ENCODE measurements around the gene HTRA3. TPM values are rescaled to one million over a fixed set of nuclear protein-coding genes. Genes with fewer than 3 reads are reported as not detected.
A peak's percentile ranks its signal among the peaks of the same experiment; 100 is the strongest.

Gene HTRA3
- total and polyA plus RNA-seq, 2 experiments from 2014 or later: 1.3 to 3.6 TPM

DNA sequence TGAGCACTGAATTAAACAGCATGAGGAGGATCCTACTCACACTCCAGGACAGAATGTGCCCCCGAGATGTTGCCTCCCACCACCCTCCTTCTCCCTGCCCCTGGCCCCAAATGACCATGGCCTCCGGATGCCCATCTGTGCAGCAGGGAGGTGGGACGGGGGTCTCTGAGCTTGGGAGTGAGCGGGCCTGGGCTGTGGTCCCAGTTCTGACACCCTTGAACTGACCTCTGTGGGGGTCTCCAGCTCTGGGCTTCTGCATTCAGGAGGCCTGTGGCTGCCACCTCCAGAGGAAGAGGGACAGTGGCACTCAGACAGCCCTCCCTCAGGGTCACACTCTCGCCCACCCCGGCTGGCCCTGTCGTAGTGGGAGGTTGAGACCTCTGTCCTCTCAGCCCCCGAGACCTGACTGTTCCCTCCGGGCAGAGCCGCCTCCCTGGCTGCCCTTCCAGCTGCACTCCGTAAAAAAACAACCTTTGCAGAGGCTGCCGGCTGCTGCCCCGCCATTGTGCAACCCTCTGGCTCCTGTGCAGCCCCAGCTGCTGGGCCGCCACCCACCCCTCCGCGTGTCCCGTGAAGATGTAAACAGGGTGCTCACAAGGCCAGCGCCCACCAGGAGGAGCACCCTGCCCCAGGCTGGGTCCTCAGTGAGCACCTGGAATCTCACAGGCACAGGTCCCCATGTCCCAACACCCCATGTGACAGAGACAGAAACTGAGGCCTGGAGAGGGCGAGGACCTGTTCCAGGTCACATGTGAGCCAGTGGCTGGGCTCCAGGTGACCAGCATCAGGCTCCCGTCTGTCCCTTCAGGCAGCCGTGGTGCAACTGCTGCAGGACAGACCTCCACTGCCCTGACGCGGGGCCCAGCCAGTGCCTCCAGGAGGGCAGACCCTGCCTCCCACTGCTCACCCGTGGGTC is 39.6 kb downstream of the HTRA3 start:
- ATAC-seq (peak; percentile 14; the same call in 1 of the 3 replicates), DNase-seq (ENCODE audit: low spot score) (no peak)
- no peak overlapping the region for H3K4me2 ChIP-seq
- peaks cover 4% of the 10 kb centered on the region; the same call in 2 of the 3 replicates for H3K4me1 Mint-ChIP-seq
- H3K79me2 ChIP-seq (replicated peaks; ENCODE audit: insufficient read depth): no peaks in the 10 kb centered on the region
- H3K27me3 ChIP-seq (ENCODE audit: insufficient read depth): no peaks in the 10 kb centered on the region
- no peak overlapping the region for H3K27ac Mint-ChIP-seq
- no peaks in the 10 kb centered on the region for H3K36me3 Mint-ChIP-seq (ENCODE audit: low read depth)
- H3K27me3 Mint-ChIP-seq (ENCODE audit: insufficient read depth, low read depth, poor library complexity): peaks cover 16% of the 10 kb centered on the region
- H4K20me1 ChIP-seq (replicated peaks; ENCODE audit: insufficient read depth): no peaks in the 10 kb centered on the region
- H3K9me2 ChIP-seq (ENCODE audit: insufficient read depth): no peaks in the 10 kb centered on the region
- H3K4me3 ChIP-seq: no peak overlapping the region
- no peak overlapping the region for H3K4me3 Mint-ChIP-seq
- no peaks in the 10 kb centered on the region for H3K4me1 ChIP-seq (ENCODE audit: insufficient read depth)
- H3F3A ChIP-seq (replicated peaks; ENCODE audit: low read depth): no peaks in the 10 kb centered on the region
- peak; percentile 8 to 23; a peak in 2 of 4 replicates for TF ChIP-seq CTCF (conservative IDR thresholded peaks at IDR 0.05; ENCODE audit: low read depth in 2 of 2)
- TF ChIP-seq, protein P1, sequence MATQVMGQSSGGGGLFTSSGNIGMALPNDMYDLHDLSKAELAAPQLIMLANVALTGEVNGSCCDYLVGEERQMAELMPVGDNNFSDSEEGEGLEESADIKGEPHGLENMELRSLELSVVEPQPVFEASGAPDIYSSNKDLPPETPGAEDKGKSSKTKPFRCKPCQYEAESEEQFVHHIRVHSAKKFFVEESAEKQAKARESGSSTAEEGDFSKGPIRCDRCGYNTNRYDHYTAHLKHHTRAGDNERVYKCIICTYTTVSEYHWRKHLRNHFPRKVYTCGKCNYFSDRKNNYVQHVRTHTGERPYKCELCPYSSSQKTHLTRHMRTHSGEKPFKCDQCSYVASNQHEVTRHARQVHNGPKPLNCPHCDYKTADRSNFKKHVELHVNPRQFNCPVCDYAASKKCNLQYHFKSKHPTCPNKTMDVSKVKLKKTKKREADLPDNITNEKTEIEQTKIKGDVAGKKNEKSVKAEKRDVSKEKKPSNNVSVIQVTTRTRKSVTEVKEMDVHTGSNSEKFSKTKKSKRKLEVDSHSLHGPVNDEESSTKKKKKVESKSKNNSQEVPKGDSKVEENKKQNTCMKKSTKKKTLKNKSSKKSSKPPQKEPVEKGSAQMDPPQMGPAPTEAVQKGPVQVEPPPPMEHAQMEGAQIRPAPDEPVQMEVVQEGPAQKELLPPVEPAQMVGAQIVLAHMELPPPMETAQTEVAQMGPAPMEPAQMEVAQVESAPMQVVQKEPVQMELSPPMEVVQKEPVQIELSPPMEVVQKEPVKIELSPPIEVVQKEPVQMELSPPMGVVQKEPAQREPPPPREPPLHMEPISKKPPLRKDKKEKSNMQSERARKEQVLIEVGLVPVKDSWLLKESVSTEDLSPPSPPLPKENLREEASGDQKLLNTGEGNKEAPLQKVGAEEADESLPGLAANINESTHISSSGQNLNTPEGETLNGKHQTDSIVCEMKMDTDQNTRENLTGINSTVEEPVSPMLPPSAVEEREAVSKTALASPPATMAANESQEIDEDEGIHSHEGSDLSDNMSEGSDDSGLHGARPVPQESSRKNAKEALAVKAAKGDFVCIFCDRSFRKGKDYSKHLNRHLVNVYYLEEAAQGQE (IDR thresholded peaks at IDR 0.05; ENCODE audit: unreplicated experiment): no peak
- H3K27ac ChIP-seq (ENCODE audit: low read depth): no peak overlapping the region
- H3K36me3 ChIP-seq (ENCODE audit: insufficient read depth): no peaks in the 10 kb centered on the region
- H2AFZ ChIP-seq: no peak overlapping the region
- peaks cover 16% of the 10 kb centered on the region; the same call in 2 of the 3 replicates for H3K9me3 Mint-ChIP-seq

- peaks cover under 1% of the 10 kb centered on the region; the same call in 1 of the 2 replicates for H3K4me1 ChIP-seq (ENCODE audit: insufficient read depth)
- no peak overlapping the region for H3K4me2 ChIP-seq
- H2AFZ ChIP-seq: no peak overlapping the region
- H3K27me3 ChIP-seq (ENCODE audit: insufficient read depth): no peaks in the 10 kb centered on the region
- no peaks in the 10 kb centered on the region for H4K20me1 ChIP-seq (replicated peaks; ENCODE audit: insufficient read depth)
- Mint-ChIP-seq H3K9me3 (peaks cover 16% of the 10 kb centered on the region; the same call in 2 of the 3 replicates), H3K36me3 (ENCODE audit: low read depth) (no peaks in the 10 kb centered on the region), H3K4me1 (peaks cover 10% of the 10 kb centered on the region), H3K27ac (no peak overlapping the region), H3K27me3 (ENCODE audit: insufficient read depth, low read depth, poor library complexity) (peaks cover 16% of the 10 kb centered on the region), H3K4me3 (no peak overlapping the region)
- H3K36me3 ChIP-seq (ENCODE audit: insufficient read depth): no peaks in the 10 kb centered on the region
- ATAC-seq (no peak), DNase-seq (ENCODE audit: low spot score) (no peak)
- no peak for TF ChIP-seq ZNF331 (CRISPR knock-in tag; IDR thresholded peaks at IDR 0.05; ENCODE audit: low read depth)
- TF ChIP-seq CTCF (conservative IDR thresholded peaks at IDR 0.05; ENCODE audit: low read depth in 2 of 2): no peak
- no peak overlapping the region for H3K27ac ChIP-seq (ENCODE audit: low read depth)
- H3F3A ChIP-seq (replicated peaks; ENCODE audit: low read depth): no peaks in the 10 kb centered on the region
- H3K79me2 ChIP-seq (replicated peaks; ENCODE audit: insufficient read depth): no peaks in the 10 kb centered on the region
- H3K9me2 ChIP-seq (ENCODE audit: insufficient read depth): no peaks in the 10 kb centered on the region
- no peak overlapping the region for H3K4me3 ChIP-seq
Measured at GRCh38 chr4:8310306-8310705, 40.8 kb downstream of the HTRA3 start.
